H1 (cell line): ENCODE data around the gene ZNF536. TPM values are rescaled to one million over a fixed set of nuclear protein-coding genes. Genes with fewer than 3 reads are reported as not detected.

Source experiments
- CTCF ChIA-PET: fragments of 300-600 bp; sonication (Branson Sonifier 250); formaldehyde crosslinking; loops from one replicate; lab custom pipeline; 2021; ENCODE audit not compliant: partially characterized antibody; lab: Charles Lee
- POLR2A ChIA-PET: fragments of 300-600 bp; sonication (Branson Sonifier 250); formaldehyde crosslinking; loops from one replicate; lab custom pipeline; 2021; ENCODE audit warnings: inconsistent platforms; ENCODE audit not compliant: partially characterized antibody; lab: Charles Lee
- DNase-seq, 2 experiments: peaks; one replicate each; pipeline versions ENCODE4 v3.0.0 to v3.0.0-alpha.2; 2010 to 2022; ENCODE audit warnings: low spot score in 2 of 2, low read depth in 1 of 2, mixed read lengths in 1 of 2
- FAIRE-seq: peaks from 2 replicates; lab custom pipeline; 2011; peaks lifted over from hg19 to GRCh38; lab: Jason Lieb, UNC
- H2AFZ ChIP-seq: 2 replicates; pipeline ENCODE4 v1.8.1; 2012; ENCODE audit warnings: low read length, inconsistent platforms
- H2AK5ac ChIP-seq: 2 replicates; pipeline ENCODE4 v1.6.1; 2013; ENCODE audit warnings: low read depth, low read length
- H2BK120ac ChIP-seq: replicated peaks from 2 replicates; pipeline ENCODE3; 2013; ENCODE audit warnings: low read depth, low read length, inconsistent platforms
- H2BK12ac ChIP-seq: 2 replicates; pipeline ENCODE4 v1.6.1; 2013; ENCODE audit warnings: low read depth, low read length
- H2BK15ac ChIP-seq: 2 replicates; pipeline ENCODE4 v1.6.1; 2013; ENCODE audit warnings: low read length
- H2BK20ac ChIP-seq: 2 replicates; pipeline ENCODE4 v1.6.1; 2013; ENCODE audit warnings: low read length
- H2BK5ac ChIP-seq: 2 replicates; pipeline ENCODE4 v1.6.1; 2013; ENCODE audit warnings: low read depth, low read length
- H3K14ac ChIP-seq: 2 replicates; pipeline ENCODE4 v1.6.1; 2013; ENCODE audit warnings: inconsistent platforms; ENCODE audit not compliant: insufficient read length
- H3K18ac ChIP-seq: 2 replicates; pipeline ENCODE4 v1.6.1; 2013; ENCODE audit warnings: low read length; ENCODE audit errors: extremely low read depth
- H3K23ac ChIP-seq: 2 replicates; pipeline ENCODE4 v1.6.1; 2013; ENCODE audit warnings: inconsistent platforms; ENCODE audit not compliant: insufficient read length
- H3K23me2 ChIP-seq: 2 replicates; pipeline ENCODE4 v1.6.1; 2013; ENCODE audit warnings: low read depth, low read length
- H3K27ac ChIP-seq: 2 replicates; pipeline ENCODE4 v1.6.1; 2011; ENCODE audit warnings: low read depth, low read length, inconsistent platforms
- H3K27me3 ChIP-seq, 4 experiments: replicated peaks in 1 of 4; 1 replicate in 1 of 4; 2 replicates in 3 of 4; pipeline versions ENCODE4 v1.6.1 to v1.8.1; 2011 to 2013; ENCODE audit warnings: low read length in 3 of 4, mild to moderate bottlenecking in 3 of 4, inconsistent platforms in 2 of 4, mixed read lengths in 2 of 4, moderate library complexity in 1 of 4; ENCODE audit not compliant: control insufficient read depth in 3 of 4, insufficient read depth in 3 of 4; ENCODE audit errors: extremely low read depth in 1 of 4
- H3K36me3 ChIP-seq, 4 experiments: 2 replicates each; pipeline versions ENCODE4 v1.6.1 to v1.8.1; 2011 to 2013; ENCODE audit warnings: mild to moderate bottlenecking in 4 of 4, low read length in 3 of 4, moderate library complexity in 2 of 4, control low read depth in 1 of 4, inconsistent platforms in 1 of 4; ENCODE audit not compliant: insufficient read depth in 4 of 4, control insufficient read depth in 2 of 4
- H3K4ac ChIP-seq: replicated peaks from 2 replicates; pipeline ENCODE3; 2013; ENCODE audit warnings: low read length, low read depth, mixed read lengths, inconsistent platforms; ENCODE audit not compliant: insufficient read length
- H3K4me1 ChIP-seq, 4 experiments: replicated peaks in 1 of 4; 1 replicate in 1 of 4; 2 replicates in 3 of 4; pipeline versions ENCODE4 v1.6.1 to v1.8.1; 2011 to 2013; ENCODE audit warnings: low read length in 3 of 4, inconsistent platforms in 2 of 4, mixed read lengths in 1 of 4; ENCODE audit not compliant: insufficient read depth in 4 of 4, control insufficient read depth in 3 of 4
- H3K4me2 ChIP-seq, 2 experiments: 2 replicates each; pipeline versions ENCODE4 v1.6.1 to v1.8.1; 2011 to 2013; ENCODE audit warnings: low read depth in 2 of 2, low read length in 2 of 2, control low read depth in 1 of 2, inconsistent platforms in 1 of 2, mild to moderate bottlenecking in 1 of 2; ENCODE audit not compliant: insufficient read depth in 1 of 2
- H3K4me3 ChIP-seq, 4 experiments: fragments of 200-600, 300-600 bp in 1 of 4; sonication (generic), shearing (Covaris generic), sonication (Bioruptor Twin) in 1 of 4; 2 replicates each; pipeline versions ENCODE4 v1.5.1 to v1.8.1; 2011 to 2016; ENCODE audit warnings: low read length in 4 of 4, low read depth in 3 of 4, control low read depth in 2 of 4, inconsistent platforms in 2 of 4, mild to moderate bottlenecking in 2 of 4, mixed read lengths in 1 of 4, moderate library complexity in 1 of 4; ENCODE audit not compliant: insufficient read depth in 2 of 4; ENCODE audit errors: extremely low read depth in 1 of 4
- H3K56ac ChIP-seq: replicated peaks from 2 replicates; pipeline ENCODE3; 2013; ENCODE audit warnings: low read depth, mild to moderate bottlenecking, mixed read lengths, low read length, inconsistent platforms; ENCODE audit not compliant: insufficient read length
- H3K79me1 ChIP-seq: 2 replicates; pipeline ENCODE4 v1.6.1; 2013; ENCODE audit warnings: low read depth, low read length, control low read depth
- H3K79me2 ChIP-seq, 2 experiments: 2 replicates each; pipeline versions ENCODE4 v1.6.1 to v1.8.1; 2012 to 2013; ENCODE audit warnings: low read length in 2 of 2, mild to moderate bottlenecking in 2 of 2, inconsistent platforms in 1 of 2; ENCODE audit not compliant: insufficient read depth in 2 of 2, control insufficient read depth in 1 of 2
- H3K9ac ChIP-seq, 4 experiments: replicated peaks in 1 of 4; 1 replicate in 1 of 4; 2 replicates in 3 of 4; pipeline versions ENCODE4 v1.6.1 to v1.8.1; 2011 to 2013; ENCODE audit warnings: low read depth in 3 of 4, low read length in 3 of 4, control low read depth in 2 of 4, mild to moderate bottlenecking in 2 of 4, moderate library complexity in 2 of 4, inconsistent platforms in 1 of 4; ENCODE audit errors: extremely low read depth in 1 of 4
- H3K9me3 ChIP-seq, 2 experiments: 2 replicates each; pipeline versions ENCODE4 v1.6.1 to v1.8.1; 2012 to 2013; ENCODE audit warnings: mild to moderate bottlenecking in 2 of 2, moderate library complexity in 2 of 2, control low read depth in 1 of 2, inconsistent platforms in 1 of 2, low read depth in 1 of 2, low read length in 1 of 2, mixed read lengths in 1 of 2; ENCODE audit not compliant: insufficient read depth in 2 of 2
- H4K20me1 ChIP-seq, 2 experiments: replicated peaks in 1 of 2; 2 replicates each; pipeline versions ENCODE3 to v1.8.1; 2011 to 2013; ENCODE audit warnings: inconsistent platforms in 2 of 2, low read length in 2 of 2, mild to moderate bottlenecking in 1 of 2; ENCODE audit not compliant: insufficient read depth in 2 of 2, control insufficient read depth in 1 of 2
- H4K5ac ChIP-seq: 2 replicates; pipeline ENCODE4 v1.6.1; 2013; ENCODE audit warnings: low read length, low read depth, mixed read lengths, inconsistent platforms; ENCODE audit not compliant: insufficient read length
- H4K8ac ChIP-seq: 2 replicates; pipeline ENCODE4 v1.8.0; 2013; ENCODE audit warnings: mild to moderate bottlenecking, moderate library complexity, low read length, inconsistent platforms; ENCODE audit not compliant: insufficient read depth; ENCODE audit errors: extremely low read depth
- H4K91ac ChIP-seq: replicated peaks from 2 replicates; pipeline ENCODE3; 2013; ENCODE audit warnings: low read length, mixed read lengths, inconsistent platforms; ENCODE audit not compliant: insufficient read length
- CBX5 ChIP-seq: fragments of 300-800, 300-1000 bp; sonication (generic); IDR thresholded peaks from 2 replicates; pipeline ENCODE4 v1.7.1; 2016; ENCODE audit warnings: antibody characterized with exemption, low read length, low read depth
- CEBPB ChIP-seq: IDR thresholded peaks from 2 replicates; pipeline ENCODE4 v1.6.1; 2012; ENCODE audit warnings: low read depth, low read length
- CHD1 ChIP-seq: IDR thresholded peaks from 2 replicates; pipeline ENCODE4 v1.6.1; 2012; ENCODE audit warnings: low read depth, low read length, improper control_type of control experiment
- EGR1 ChIP-seq: IDR thresholded peaks from 2 replicates; pipeline ENCODE4 v1.6.1; 2011; ENCODE audit warnings: low read depth, low read length, borderline replicate concordance
- GTF2F1 ChIP-seq: IDR thresholded peaks from 2 replicates; pipeline ENCODE4 v1.6.1; 2012; ENCODE audit warnings: low read depth, low read length, improper control_type of control experiment, borderline replicate concordance
- HDAC2 ChIP-seq, 2 experiments: fragments of 300-600 bp in 1 of 2; sonication (generic) in 1 of 2; IDR thresholded peaks; 2 replicates each; pipeline ENCODE4 v1.6.1; 2011 to 2012; ENCODE audit warnings: low read depth in 2 of 2, low read length in 2 of 2, mild to moderate bottlenecking in 2 of 2, moderate library complexity in 2 of 2, borderline replicate concordance in 1 of 2, inconsistent platforms in 1 of 2
- MAFK ChIP-seq: IDR thresholded peaks from 2 replicates; pipeline ENCODE4 v1.6.1; 2012; ENCODE audit warnings: low read depth, mild to moderate bottlenecking, improper control_type of control experiment, low read length
- RNF2 ChIP-seq: fragments of 200-900, 300-1000 bp; sonication (generic); IDR thresholded peaks from 2 replicates; pipeline ENCODE4 v1.7.1; 2016; ENCODE audit warnings: borderline replicate concordance, low read depth, mild to moderate bottlenecking, antibody characterized with exemption, low read length; ENCODE audit not compliant: poor library complexity, severe bottlenecking; ENCODE audit errors: missing control alignments
- SP1 ChIP-seq: IDR thresholded peaks from 2 replicates; pipeline ENCODE4 v1.6.1; 2011; ENCODE audit warnings: low read depth, low read length
- SP4 ChIP-seq: IDR thresholded peaks from 2 replicates; pipeline ENCODE4 v1.6.1; 2012; ENCODE audit warnings: low read length, inconsistent platforms
- WGBS, 2 experiments: shearing (Covaris generic) in 1 of 2; methylation state at CpG; one replicate each; pipeline versions ENCODE4 v1.1.6 to v1.1.7; 2013 to 2015; ENCODE audit warnings: low lambda C conversion rate in 2 of 2, mixed read lengths in 2 of 2, inconsistent platforms in 1 of 2, low coverage in 1 of 2, missing lambda C conversion rate in 1 of 2; ENCODE audit not compliant: insufficient replicate concordance in 2 of 2, insufficient coverage in 1 of 2, insufficient read length in 1 of 2; ENCODE audit errors: extremely low coverage in 1 of 2, missing lambda C conversion rate in 1 of 2; 5-methylcytosine and 5-hydroxymethylcytosine counted together
- polyA plus RNA-seq, 7 experiments: library from polyadenylated mRNA; depleted of rRNA in 3 of 7; stranded (reverse) in 5 of 7; unstranded in 2 of 7; fragments of >200 nt in 5 of 7; fragments of 200-250 nt in 2 of 7; gene quantifications; 1 replicate in 5 of 7; 2 replicates in 1 of 7; 4 replicates in 1 of 7; pipeline versions ENCODE4 v1.2.1 to v1.2.3, GENCODE V29; 2011 to 2013; ENCODE audit warnings: missing spikeins in 2 of 7, mixed read lengths in 2 of 7
- total RNA-seq: library from RNA; stranded (reverse); fragmentation: NEBNext Ultra II Directional; extraction: Animal tissue kit (Norgen Biotek cat#: 25700); gene quantifications from 2 replicates; pipeline ENCODE4 v1.2.1, GENCODE V29; 2021

Gene ZNF536
- total and polyA plus RNA-seq, 2 of the 8 experiments (the other 6 are each of a cell fraction or from before 2014, with no cell fraction given): 0.09 to 0.11 TPM

GRCh38 chr19:30590596-30591229 is 218.5 kb downstream of the ZNF536 start:
- H3K9me3 ChIP-seq: no peaks in the 10 kb centered on the region
- 92% methylated on average over 1 of the region's 1 CpG; no CpG with 5 or more reads in 1 of the 2 experiments for WGBS, 2 experiments
- TF ChIP-seq CHD1 (no peak), SP4 (no peak), SP1 (no peak), HDAC2 (IDR thresholded peaks at IDR 0.05; ENCODE audit: borderline replicate concordance in 1 of 2, low read depth in 2 of 2, low read length in 2 of 2) (no peak), CBX5 (no peak), RNF2 (no peak), MAFK (no peak), GTF2F1 (no peak), CEBPB (no peak), EGR1 (no peak)

More at GRCh38 chr19:30590596-30591229, 218.5 kb downstream of the ZNF536 start:
- no peak overlapping the region for H3K4ac ChIP-seq
- ChIA-PET CTCF (no interaction called here), POLR2A (no interaction called here)
- H2BK120ac ChIP-seq: no peak overlapping the region
- no peak overlapping the region for H2BK5ac ChIP-seq
- no peak overlapping the region for H2AFZ ChIP-seq
- no peak overlapping the region for H3K4me3 ChIP-seq
- H4K20me1 ChIP-seq: no peaks in the 10 kb centered on the region
- no peaks in the 10 kb centered on the region for H3K79me2 ChIP-seq
- H3K4me2 ChIP-seq: no peak overlapping the region
- FAIRE-seq (no peak), DNase-seq (no peak)
- no peak overlapping the region for H3K9ac ChIP-seq
- H3K23ac ChIP-seq: no peak overlapping the region
- no peaks in the 10 kb centered on the region for H3K36me3 ChIP-seq
- H3K27ac ChIP-seq: no peak overlapping the region
- H2BK20ac ChIP-seq: no peak overlapping the region
- H3K27me3 ChIP-seq: peaks cover 0 to 2% (median 0%) of the 10 kb centered on the region in 4 experiments; a peak in 1 of 7 replicates
- H4K8ac ChIP-seq: no peak overlapping the region
- no peak overlapping the region for H3K56ac ChIP-seq
- no peak overlapping the region for H2BK15ac ChIP-seq
- peaks cover 0 to 14% (median under 1%) of the 10 kb centered on the region in 4 experiments; a peak in 4 of 7 replicates for H3K4me1 ChIP-seq
- no peak overlapping the region for H2AK5ac ChIP-seq
- H4K5ac ChIP-seq: no peak overlapping the region
- H3K23me2 ChIP-seq: no peaks in the 10 kb centered on the region
- no peaks in the 10 kb centered on the region for H3K79me1 ChIP-seq
- no peak overlapping the region for H2BK12ac ChIP-seq
- H3K14ac ChIP-seq: no peak overlapping the region
- H3K18ac ChIP-seq: no peak overlapping the region
- H4K91ac ChIP-seq: no peak overlapping the region
